ENCODE data around the gene BAG3.

BAG3 gene

GRCh38 chr10:119667562-119668328 is 16.6 kb downstream of the BAG3 start:
- DNase-seq: no peak

- no peak for DNase-seq
These were observed 17.3 kb downstream of the BAG3 start for GRCh38 chr10:119668461-119668860.

- DNase-seq: no peak
These were observed 18.2 kb downstream of the BAG3 start for GRCh38 chr10:119669331-119669730.

GRCh38 chr10:119669975-119670640 is 18.9 kb downstream of the BAG3 start:
- no peak for DNase-seq

- no peak for DNase-seq
These were observed 19.5 kb downstream of the BAG3 start for GRCh38 chr10:119670717-119671116.

- DNase-seq: no peak
These were observed 20.2 kb downstream of the BAG3 start for GRCh38 chr10:119671381-119671780.

- no peak for DNase-seq
These were observed 21.1 kb downstream of the BAG3 start for GRCh38 chr10:119672291-119672690.

- no peak for DNase-seq
These were observed 22.1 kb downstream of the BAG3 start for GRCh38 chr10:119673271-119673670.

- no peak for DNase-seq
These were observed 24.4 kb downstream of the BAG3 start for GRCh38 chr10:119675483-119676170.

GRCh38 chr10:119677126-119677525 is 25.9 kb downstream of the BAG3 start:
- no peak for DNase-seq

GRCh38 chr10:119677904-119678755 is 26.9 kb downstream of the BAG3 start:
- no peak for DNase-seq

GRCh38 chr10:119679480-119679829 is 28.3 kb downstream of the BAG3 start:
- no peak for DNase-seq

GRCh38 chr10:119680050-119680449 is 28.9 kb downstream of the BAG3 start:
- no peak for DNase-seq

- no peak for DNase-seq
These were observed 29.5 kb downstream of the BAG3 start for GRCh38 chr10:119680650-119681081.

- DNase-seq: peak; percentile 61 to 79 (median 73)
These were observed 35.4 kb downstream of the BAG3 start for GRCh38 chr10:119686465-119687191.

- no peak for DNase-seq
These were observed 36.2 kb downstream of the BAG3 start for GRCh38 chr10:119687192-119688032.

- peak in 1 of 5 experiments; percentile 16 for DNase-seq
These were observed 36.9 kb downstream of the BAG3 start for GRCh38 chr10:119688033-119688508.

GRCh38 chr10:119689016-119689580 is 37.9 kb downstream of the BAG3 start:
- no peak for DNase-seq

GRCh38 chr10:119691726-119692125 is 40.5 kb downstream of the BAG3 start:
- DNase-seq: no peak

GRCh38 chr10:119693262-119693957 is 42.2 kb downstream of the BAG3 start:
- DNase-seq: no peak
